Neural cell (in vitro differentiated cells): ENCODE measurements around the gene TRPM2. TPM values are rescaled to one million over a fixed set of nuclear protein-coding genes. Genes with fewer than 3 reads are reported as not detected.

Experiments used
- H2AFZ ChIP-seq: fragments of 200-600, 300-800 bp; sonication (generic), shearing (Covaris generic); 2 replicates; pipeline ENCODE4 v1.6.0; 2014; ENCODE audit warnings: low read depth, mild to moderate bottlenecking, antibody characterized with exemption, low read length, moderate library complexity
- H3F3A ChIP-seq: fragments of 200-600 bp; shearing (Covaris generic); 2 replicates; pipeline ENCODE4 v1.6.1; 2016; ENCODE audit warnings: mild to moderate bottlenecking, moderate library complexity, mixed read lengths, antibody characterized with exemption, low read length; ENCODE audit not compliant: insufficient read depth, poor library complexity, severe bottlenecking
- H3K27ac ChIP-seq: fragments of 200-600, 300-800 bp; sonication (generic), shearing (Covaris generic); 2 replicates; pipeline ENCODE4 v1.5.1; 2014; ENCODE audit warnings: mild to moderate bottlenecking, low read length, moderate library complexity
- H3K27me3 ChIP-seq: fragments of 300-800, 200-600 bp; sonication (generic), shearing (Covaris generic); 2 replicates; pipeline ENCODE4 v1.6.0; 2014; ENCODE audit warnings: mild to moderate bottlenecking, low read depth, low read length, moderate library complexity; ENCODE audit not compliant: insufficient read depth
- H3K36me3 ChIP-seq: fragments of 300-800, 200-600 bp; sonication (generic), shearing (Covaris generic); 2 replicates; pipeline ENCODE4 v1.5.1; 2014; ENCODE audit warnings: mild to moderate bottlenecking, antibody characterized with exemption, low read length, moderate library complexity; ENCODE audit not compliant: insufficient read depth
- H3K4me2 ChIP-seq: fragments of 300-800, 200-600 bp; sonication (generic), shearing (Covaris generic); 2 replicates; pipeline ENCODE4 v1.6.0; 2014; ENCODE audit warnings: mild to moderate bottlenecking, low read length
- H3K4me3 ChIP-seq: fragments of 300-800, 200-600 bp; sonication (generic), shearing (Covaris generic); 2 replicates; pipeline ENCODE4 v1.5.1; 2014; ENCODE audit warnings: mild to moderate bottlenecking, low read length, moderate library complexity
- H3K79me2 ChIP-seq: fragments of 200-600 bp; shearing (Covaris generic); replicated peaks from 2 replicates; pipeline ENCODE4 v1.6.0; 2014; ENCODE audit warnings: mild to moderate bottlenecking, low read length, moderate library complexity; ENCODE audit not compliant: insufficient read depth
- H3K9ac ChIP-seq: fragments of 300-800, 200-600 bp; sonication (generic), shearing (Covaris generic); 2 replicates; pipeline ENCODE4 v1.6.1; 2016; ENCODE audit warnings: mild to moderate bottlenecking, low read length, mixed read lengths
- H3K9me2 ChIP-seq: fragments of 200-600 bp; shearing (Covaris generic); 2 replicates; pipeline ENCODE4 v1.6.1; 2016; ENCODE audit warnings: mild to moderate bottlenecking, low read length, mixed read lengths; ENCODE audit not compliant: insufficient read depth
- H3K9me3 ChIP-seq: fragments of 200-600, 300-800 bp; sonication (generic), shearing (Covaris generic); 2 replicates; pipeline ENCODE4 v1.6.1; 2016; ENCODE audit warnings: mild to moderate bottlenecking, mixed run types, low read length, moderate library complexity, mixed read lengths
- H4K20me1 ChIP-seq: fragments of 200-600 bp; shearing (Covaris generic); 2 replicates; pipeline ENCODE4 v1.6.1; 2016; ENCODE audit warnings: mild to moderate bottlenecking, mixed run types; ENCODE audit not compliant: insufficient read depth
- CTCF ChIP-seq: fragments of 450-650 bp; IDR thresholded peaks from 2 replicates; pipeline ENCODE4 v1.5.1; 2014; ENCODE audit warnings: antibody characterized with exemption, mild to moderate bottlenecking, moderate library complexity; ENCODE audit not compliant: poor library complexity, severe bottlenecking
- EP300 ChIP-seq: fragments of 450-650 bp; conservative IDR thresholded peaks from 2 replicates; pipeline ENCODE4 v1.6.1; 2014; ENCODE audit warnings: antibody characterized with exemption, mild to moderate bottlenecking, moderate library complexity; ENCODE audit not compliant: poor library complexity, severe bottlenecking
- EZH2 ChIP-seq: fragments of 200-600, 300-800 bp; shearing (Covaris generic), sonication (generic); IDR thresholded peaks from 2 replicates; pipeline ENCODE4 v1.6.1; 2014; ENCODE audit warnings: antibody characterized with exemption, low read length, borderline replicate concordance, mild to moderate bottlenecking; ENCODE audit not compliant: insufficient read depth, poor library complexity, severe bottlenecking
- MXI1 ChIP-seq: fragments of 450-650 bp; conservative IDR thresholded peaks from 2 replicates; pipeline ENCODE4 v1.6.1; 2014; ENCODE audit warnings: antibody characterized with exemption, mild to moderate bottlenecking; ENCODE audit not compliant: poor library complexity, severe bottlenecking
- POLR2AphosphoS5 ChIP-seq: IDR thresholded peaks from 2 replicates; pipeline ENCODE4 v1.6.1; 2012
- RAD21 ChIP-seq: fragments of 450-650 bp; conservative IDR thresholded peaks from 2 replicates; pipeline ENCODE4 v1.6.1; 2014; ENCODE audit warnings: antibody characterized with exemption, mild to moderate bottlenecking, moderate library complexity
- REST ChIP-seq: IDR thresholded peaks from 2 replicates; pipeline ENCODE4 v1.6.1; 2012; ENCODE audit warnings: borderline replicate concordance
- SMC3 ChIP-seq: fragments of 450-650 bp; conservative IDR thresholded peaks from 2 replicates; pipeline ENCODE4 v1.6.1; 2014; ENCODE audit warnings: antibody characterized with exemption, mild to moderate bottlenecking, moderate library complexity; ENCODE audit not compliant: poor library complexity
- TAF1 ChIP-seq: IDR thresholded peaks from 2 replicates; pipeline ENCODE4 v1.6.1; 2012; ENCODE audit warnings: low read depth
- polyA plus RNA-seq: library from polyadenylated mRNA; depleted of rRNA; stranded (reverse); fragments of >200 nt; gene quantifications from 2 replicates; pipeline ENCODE4 v1.2.3, GENCODE V29; 2014

The TRPM2 gene
- polyA plus RNA-seq, 1 donor from 2014 or later, result 0.14 TPM

GRCh38 chr21:44418108-44418875, 64.9 kb downstream of the TRPM2 start:
- no peaks in the 10 kb centered on the region for H4K20me1 ChIP-seq
- no peaks in the 10 kb centered on the region for H3K9me3 ChIP-seq
- TF ChIP-seq SMC3 (no peak), POLR2AphosphoS5 (no peak), TAF1 (no peak), RAD21 (no peak), CTCF (no peak), MXI1 (no peak), EZH2 (no peak), REST (no peak), EP300 (no peak)
- H2AFZ ChIP-seq, result no peak overlapping the region
- no peak overlapping the region for H3K4me2 ChIP-seq
- H3K9me2 ChIP-seq, result no peaks in the 10 kb centered on the region
- no peak overlapping the region for H3K9ac ChIP-seq
- H3K27ac ChIP-seq, result no peak overlapping the region
- H3F3A ChIP-seq, result no peaks in the 10 kb centered on the region
- no peaks in the 10 kb centered on the region for H3K27me3 ChIP-seq
- H3K4me3 ChIP-seq, result no peak overlapping the region
- no peaks in the 10 kb centered on the region for H3K79me2 ChIP-seq
- H3K36me3 ChIP-seq, result no peaks in the 10 kb centered on the region

- no peaks in the 10 kb centered on the region for H3K27me3 ChIP-seq
- H3F3A ChIP-seq, result no peaks in the 10 kb centered on the region
- no peak for TF ChIP-seq TAF1
- TF ChIP-seq REST, result no peak
- TF ChIP-seq POLR2AphosphoS5, result no peak
- TF ChIP-seq CTCF, result no peak
- no peak for TF ChIP-seq MXI1
- TF ChIP-seq EZH2, result no peak
- no peak for TF ChIP-seq SMC3
- no peak overlapping the region for H3K4me3 ChIP-seq
- no peaks in the 10 kb centered on the region for H4K20me1 ChIP-seq
- no peak overlapping the region for H3K27ac ChIP-seq
- no peaks in the 10 kb centered on the region for H3K9me2 ChIP-seq
- H3K9me3 ChIP-seq, result no peaks in the 10 kb centered on the region
- no peak overlapping the region for H2AFZ ChIP-seq
- no peak overlapping the region for H3K9ac ChIP-seq
- no peak overlapping the region for H3K4me2 ChIP-seq
- H3K79me2 ChIP-seq, result no peaks in the 10 kb centered on the region
- H3K36me3 ChIP-seq, result no peaks in the 10 kb centered on the region
These were observed 65.4 kb downstream of the TRPM2 start for GRCh38 chr21:44418876-44419230.
